Measurements from ENCODE around the gene ZBTB12.

The ZBTB12 gene

GRCh38 chr6:31850765-31851484, 51.0 kb downstream of the ZBTB12 start:
- Histone ChIP-seq H3K36me3 (peaks cover 12% of the 10 kb centered on the region), H3K9me3 (ENCODE audit: severe bottlenecking) (peaks cover 11% of the 10 kb centered on the region), H3K27ac (0 out of 2 replicates have a peak overlapping the region, but pooled peaks have one; percentile 5), H3K4me3 (ENCODE audit: low read depth, low read length) (no peak overlapping the region), H3K27me3 (ENCODE audit: insufficient read depth, low read depth, severe bottlenecking) (no peaks in the 10 kb centered on the region)
- DNase-seq: no peak
- TF ChIP-seq, protein P1, sequence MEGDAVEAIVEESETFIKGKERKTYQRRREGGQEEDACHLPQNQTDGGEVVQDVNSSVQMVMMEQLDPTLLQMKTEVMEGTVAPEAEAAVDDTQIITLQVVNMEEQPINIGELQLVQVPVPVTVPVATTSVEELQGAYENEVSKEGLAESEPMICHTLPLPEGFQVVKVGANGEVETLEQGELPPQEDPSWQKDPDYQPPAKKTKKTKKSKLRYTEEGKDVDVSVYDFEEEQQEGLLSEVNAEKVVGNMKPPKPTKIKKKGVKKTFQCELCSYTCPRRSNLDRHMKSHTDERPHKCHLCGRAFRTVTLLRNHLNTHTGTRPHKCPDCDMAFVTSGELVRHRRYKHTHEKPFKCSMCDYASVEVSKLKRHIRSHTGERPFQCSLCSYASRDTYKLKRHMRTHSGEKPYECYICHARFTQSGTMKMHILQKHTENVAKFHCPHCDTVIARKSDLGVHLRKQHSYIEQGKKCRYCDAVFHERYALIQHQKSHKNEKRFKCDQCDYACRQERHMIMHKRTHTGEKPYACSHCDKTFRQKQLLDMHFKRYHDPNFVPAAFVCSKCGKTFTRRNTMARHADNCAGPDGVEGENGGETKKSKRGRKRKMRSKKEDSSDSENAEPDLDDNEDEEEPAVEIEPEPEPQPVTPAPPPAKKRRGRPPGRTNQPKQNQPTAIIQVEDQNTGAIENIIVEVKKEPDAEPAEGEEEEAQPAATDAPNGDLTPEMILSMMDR (IDR thresholded peaks at IDR 0.05; ENCODE audit: low read depth, low read length): no peak
